Hematopoietic multipotent progenitor cell treated with erythropoietin and hydrocortisone succinate and interleukin-3 and kit ligand, for 15 days (in vitro differentiated cells): ENCODE data around the gene GPR39.
"Not testable (repeated sequence)": the region's sequence is repeated elsewhere in the genome, so short reads cannot be mapped to it uniquely, and the experiment has no call there.

Source experiments
- DNase-seq: peaks from one replicate; pipeline ENCODE4 v3.0.0-alpha.2; 2015; ENCODE audit warnings: low spot score

Gene GPR39

GRCh38 chr2:132497591-132497990 is 81.0 kb downstream of the GPR39 start:
- DNase-seq, result no peak

GRCh38 chr2:132503701-132504100 is 87.1 kb downstream of the GPR39 start:
- no peak for DNase-seq

GRCh38 chr2:132515010-132515409 is 98.4 kb downstream of the GPR39 start:
- DNase-seq, result no peak

- DNase-seq, result no peak
Observed at GRCh38 chr2:132517386-132517785, 100.8 kb downstream of the GPR39 start.

- DNase-seq, result no peak
Observed at GRCh38 chr2:132518302-132518701, 101.7 kb downstream of the GPR39 start.

GRCh38 chr2:132519566-132519965 is 103.0 kb downstream of the GPR39 start:
- DNase-seq, result no peak

- no peak for DNase-seq
Observed at GRCh38 chr2:132521341-132521740, 104.7 kb downstream of the GPR39 start.

- DNase-seq, result no peak
Observed at GRCh38 chr2:132522901-132523300, 106.3 kb downstream of the GPR39 start.

GRCh38 chr2:132537061-132537460 is 120.5 kb downstream of the GPR39 start:
- DNase-seq, result not testable (repeated sequence)

- no peak for DNase-seq
Observed at GRCh38 chr2:132538331-132538855, 121.8 kb downstream of the GPR39 start.

GRCh38 chr2:132540166-132540565 is 123.6 kb downstream of the GPR39 start:
- DNase-seq, result no peak

- DNase-seq, result no peak
Observed at GRCh38 chr2:132542953-132543569, 126.5 kb downstream of the GPR39 start.

- DNase-seq, result no peak
Observed at GRCh38 chr2:132544006-132544630, 127.5 kb downstream of the GPR39 start.

GRCh38 chr2:132547090-132547687 is 130.6 kb downstream of the GPR39 start:
- peak; percentile 7 for DNase-seq

GRCh38 chr2:132549935-132550670 is 133.5 kb downstream of the GPR39 start:
- DNase-seq, result no peak

- no peak for DNase-seq
Observed at GRCh38 chr2:132550946-132551345, 134.3 kb downstream of the GPR39 start.

GRCh38 chr2:132557694-132558093 is 141.1 kb downstream of the GPR39 start:
- DNase-seq, result no peak

GRCh38 chr2:132559326-132559725 is 142.7 kb downstream of the GPR39 start:
- DNase-seq, result no peak

- DNase-seq, result no peak
Observed at GRCh38 chr2:132559921-132560320, 143.3 kb downstream of the GPR39 start.

GRCh38 chr2:132560562-132560961 is 144.0 kb downstream of the GPR39 start:
- DNase-seq, result no peak

GRCh38 chr2:132562245-132562644 is 145.6 kb downstream of the GPR39 start:
- DNase-seq, result no peak

- no peak for DNase-seq
Observed at GRCh38 chr2:132564065-132564464, 147.5 kb downstream of the GPR39 start.

- DNase-seq, result no peak
Observed at GRCh38 chr2:132566379-132566778, 149.8 kb downstream of the GPR39 start.
